ENCODE results near the gene RACGAP1.

DNA sequence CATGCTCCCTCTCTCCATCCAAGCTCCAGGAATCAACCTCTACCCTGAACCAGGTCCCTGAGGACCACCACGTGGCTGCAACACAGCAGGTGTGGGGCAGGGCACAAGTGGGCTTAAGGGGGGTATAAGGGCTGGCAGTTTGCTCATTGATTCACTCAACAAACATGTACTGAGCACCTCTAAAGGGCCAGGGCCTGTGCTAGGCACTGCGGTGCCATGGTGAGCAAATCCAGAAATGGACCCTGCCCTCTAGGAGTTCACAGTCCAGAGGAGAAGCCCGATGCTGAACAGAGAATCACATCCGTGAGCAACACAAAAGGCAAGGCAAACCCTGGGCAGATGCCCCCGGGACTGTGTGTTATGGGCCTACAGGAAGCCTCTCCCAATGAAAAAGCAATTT is 81.2 kb downstream of the RACGAP1 start:
- no peak for TF ChIP-seq POLR2A (IDR thresholded peaks at IDR 0.05)
- TF ChIP-seq, protein P1, sequence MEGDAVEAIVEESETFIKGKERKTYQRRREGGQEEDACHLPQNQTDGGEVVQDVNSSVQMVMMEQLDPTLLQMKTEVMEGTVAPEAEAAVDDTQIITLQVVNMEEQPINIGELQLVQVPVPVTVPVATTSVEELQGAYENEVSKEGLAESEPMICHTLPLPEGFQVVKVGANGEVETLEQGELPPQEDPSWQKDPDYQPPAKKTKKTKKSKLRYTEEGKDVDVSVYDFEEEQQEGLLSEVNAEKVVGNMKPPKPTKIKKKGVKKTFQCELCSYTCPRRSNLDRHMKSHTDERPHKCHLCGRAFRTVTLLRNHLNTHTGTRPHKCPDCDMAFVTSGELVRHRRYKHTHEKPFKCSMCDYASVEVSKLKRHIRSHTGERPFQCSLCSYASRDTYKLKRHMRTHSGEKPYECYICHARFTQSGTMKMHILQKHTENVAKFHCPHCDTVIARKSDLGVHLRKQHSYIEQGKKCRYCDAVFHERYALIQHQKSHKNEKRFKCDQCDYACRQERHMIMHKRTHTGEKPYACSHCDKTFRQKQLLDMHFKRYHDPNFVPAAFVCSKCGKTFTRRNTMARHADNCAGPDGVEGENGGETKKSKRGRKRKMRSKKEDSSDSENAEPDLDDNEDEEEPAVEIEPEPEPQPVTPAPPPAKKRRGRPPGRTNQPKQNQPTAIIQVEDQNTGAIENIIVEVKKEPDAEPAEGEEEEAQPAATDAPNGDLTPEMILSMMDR (IDR thresholded peaks at IDR 0.05) = no peak

All from testis (tissue), 2 donors.